Chondrocyte (in vitro differentiated cells): ENCODE data around the gene PKD1. TPM values are rescaled to one million over a fixed set of nuclear protein-coding genes. Genes with fewer than 3 reads are reported as not detected.
A peak's percentile ranks its signal among the peaks of the same experiment; 100 is the strongest.
"Not testable (repeated sequence)": the region's sequence is repeated elsewhere in the genome, so short reads cannot be mapped to it uniquely, and the experiment has no call there.

Experiments used
- DNase-seq: peaks from one replicate; pipeline ENCODE4 v3.0.0; 2021; ENCODE audit warnings: mixed read lengths, low spot score
- H3K27ac Mint-ChIP-seq: one replicate; pipeline ENCODE4 v1.8.0; 2021; ENCODE audit warnings: mild to moderate bottlenecking, moderate library complexity, mixed read lengths; ENCODE audit not compliant: unreplicated experiment
- H3K27me3 Mint-ChIP-seq: 2 replicates; pipeline ENCODE4 v1.8.0; 2021; ENCODE audit warnings: low read depth, mixed read lengths
- H3K36me3 Mint-ChIP-seq: 2 replicates; pipeline ENCODE4 v1.8.0; 2021; ENCODE audit warnings: low read depth, mixed read lengths
- H3K4me1 Mint-ChIP-seq: 2 replicates; pipeline ENCODE4 v1.8.0; 2021; ENCODE audit warnings: low read depth, mild to moderate bottlenecking, mixed read lengths
- H3K4me3 Mint-ChIP-seq: one replicate; pipeline ENCODE4 v1.8.0; 2021; ENCODE audit warnings: mild to moderate bottlenecking, moderate library complexity, mixed read lengths; ENCODE audit not compliant: unreplicated experiment
- H3K9me3 Mint-ChIP-seq: 2 replicates; pipeline ENCODE4 v1.8.0; 2021; ENCODE audit warnings: low read depth, mixed read lengths
- total RNA-seq: library from RNA; stranded (reverse); gene quantifications from 3 replicates; pipeline ENCODE4 v1.2.1, GENCODE V29; 2021
- TF ChIP-seq, protein P1 (sequence below): fragments of 200-600 bp; sonication (generic); IDR thresholded peaks from 2 replicates; pipeline ENCODE4 v1.5.0; 2021; ENCODE audit warnings: antibody characterized with exemption, mild to moderate bottlenecking, moderate library complexity

The PKD1 gene
- total RNA-seq, 1 donor from 2014 or later = 230 TPM

DNA sequence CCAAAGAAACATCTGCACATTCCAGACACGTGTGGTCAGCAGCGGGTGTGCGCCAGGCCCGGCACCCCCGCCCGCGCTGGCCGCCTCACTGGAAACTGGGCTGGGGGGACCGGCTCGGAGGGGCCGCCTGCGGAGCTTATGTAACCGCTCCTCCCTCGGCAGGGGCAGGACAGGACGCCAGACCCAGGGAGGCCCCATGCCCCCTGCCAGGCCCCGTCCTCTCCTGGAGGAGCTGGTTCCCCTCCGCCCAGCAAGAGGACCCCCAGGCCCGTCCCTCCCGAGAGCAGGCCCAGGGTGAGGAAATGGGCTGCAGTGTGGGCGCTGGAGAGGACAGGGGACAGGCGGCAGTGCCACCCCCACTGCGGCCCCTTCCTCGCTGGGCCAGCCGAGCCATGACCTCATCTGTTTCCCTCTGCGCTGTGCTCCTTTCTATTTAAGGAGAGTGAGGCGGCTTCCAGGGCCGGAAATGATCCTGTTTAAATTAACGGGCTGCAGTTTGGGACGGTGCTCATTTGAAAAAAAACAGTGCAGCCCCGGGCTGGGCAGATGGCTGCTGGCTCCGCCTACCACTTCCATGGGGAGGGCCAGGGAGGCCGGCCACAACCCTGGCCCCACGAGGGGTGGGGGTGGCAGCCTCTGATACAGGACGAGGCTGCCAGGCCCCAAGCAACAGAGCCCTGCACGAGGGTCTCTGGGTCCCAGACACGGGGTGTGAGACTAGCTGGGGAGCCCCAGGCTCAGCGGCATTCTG lies 10.8 kb downstream of the PKD1 start:
- H3K9me3 Mint-ChIP-seq, H3K27me3 Mint-ChIP-seq, H3K36me3 Mint-ChIP-seq, DNase-seq: not testable (repeated sequence)
- peaks cover 55% of the 10 kb centered on the region for H3K4me1 Mint-ChIP-seq
- peak overlapping the region; percentile 95 for H3K27ac Mint-ChIP-seq
- peak overlapping the region; percentile 62 for H3K4me3 Mint-ChIP-seq

DNA sequence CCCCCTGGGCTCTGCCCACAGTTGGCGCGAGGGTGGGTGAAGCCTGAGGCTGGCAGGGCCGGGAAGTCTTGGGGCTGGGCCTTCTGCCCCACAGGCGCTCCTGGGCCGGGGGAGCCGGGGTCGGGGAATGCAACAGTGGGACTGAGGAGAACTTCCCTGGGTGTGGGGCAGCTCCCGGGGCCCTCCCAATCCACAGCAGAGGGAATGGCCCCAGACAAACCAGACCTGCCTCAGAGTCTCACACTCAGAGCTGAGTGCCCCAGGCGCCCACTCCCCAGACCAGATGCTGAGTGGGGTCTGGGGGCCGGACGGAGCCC lies 11.4 kb downstream of the PKD1 start:
- not testable (repeated sequence) for H3K36me3 Mint-ChIP-seq, H3K27me3 Mint-ChIP-seq, H3K9me3 Mint-ChIP-seq, DNase-seq
- Mint-ChIP-seq H3K4me1 (peaks cover 50% of the 10 kb centered on the region), H3K4me3 (peak overlapping the region; percentile 62), H3K27ac (peak overlapping the region; percentile 76)

DNA sequence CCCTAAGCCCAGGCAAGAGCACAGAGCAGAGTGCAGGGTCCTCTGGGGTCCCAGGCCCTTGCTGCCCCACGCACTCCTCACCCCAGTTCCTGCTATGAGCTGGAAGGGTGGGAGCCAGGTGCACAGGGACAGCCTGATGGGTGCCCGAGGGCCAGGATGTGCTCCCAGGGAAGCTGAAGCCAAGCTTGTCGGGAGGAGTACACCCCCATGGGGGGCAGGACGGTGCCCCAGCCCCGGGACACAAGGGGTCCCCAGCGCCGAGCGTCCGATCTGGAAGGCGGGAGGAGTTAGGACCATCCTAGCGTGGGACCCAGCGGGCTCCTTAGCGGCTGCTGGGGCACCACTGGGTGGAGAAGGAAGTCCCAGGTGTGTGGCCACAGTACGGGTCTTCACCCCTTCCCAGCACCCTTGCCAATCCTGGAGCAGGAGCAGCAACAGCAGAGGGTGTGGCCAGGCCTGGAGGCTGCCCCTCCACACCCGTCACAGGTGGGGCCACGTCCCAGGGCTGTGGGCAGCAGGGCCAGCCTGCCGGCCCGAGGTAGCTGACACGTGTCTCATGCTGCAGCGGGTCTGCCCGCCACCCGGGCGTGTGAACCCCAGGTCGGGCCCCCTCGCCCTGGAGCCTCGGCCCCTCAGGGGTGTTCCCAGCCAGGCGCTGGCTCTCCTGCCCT lies 11.9 kb downstream of the PKD1 start:
- not testable (repeated sequence) for H3K9me3 Mint-ChIP-seq, H3K4me3 Mint-ChIP-seq, H3K36me3 Mint-ChIP-seq, DNase-seq, H3K27me3 Mint-ChIP-seq, H3K27ac Mint-ChIP-seq
- peaks cover 46% of the 10 kb centered on the region for H3K4me1 Mint-ChIP-seq

- H3K27me3 Mint-ChIP-seq, H3K36me3 Mint-ChIP-seq, H3K9me3 Mint-ChIP-seq, H3K4me3 Mint-ChIP-seq, H3K27ac Mint-ChIP-seq, DNase-seq: not testable (repeated sequence)
- peaks cover 40% of the 10 kb centered on the region for H3K4me1 Mint-ChIP-seq
Measured at GRCh38 chr16:2122934-2123683, 12.6 kb downstream of the PKD1 start.

DNA sequence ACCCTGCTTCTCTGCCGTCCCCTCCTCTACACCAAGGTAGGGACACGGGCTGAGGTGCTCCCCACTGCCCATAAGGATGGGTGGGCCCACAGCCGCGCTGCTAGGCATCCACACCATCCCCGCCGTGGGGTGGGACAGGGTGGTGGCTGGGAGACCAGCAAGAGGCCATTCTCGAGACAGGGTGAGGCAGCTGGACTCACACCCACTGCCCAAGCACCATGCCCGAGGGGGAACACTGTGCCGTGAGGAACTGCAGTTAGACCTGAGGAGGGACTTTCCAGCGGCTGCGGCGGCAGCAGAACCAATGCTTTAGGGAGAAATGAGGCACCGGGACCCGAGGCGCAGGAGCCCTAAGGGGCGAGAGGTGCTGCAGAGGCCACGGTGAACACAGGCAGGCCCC lies 13.3 kb downstream of the PKD1 start:
- Mint-ChIP-seq H3K27ac (no peak overlapping the region), H3K36me3 (no peaks in the 10 kb centered on the region), H3K4me3 (no peak overlapping the region), H3K27me3 (no peaks in the 10 kb centered on the region), H3K9me3 (no peaks in the 10 kb centered on the region), H3K4me1 (peaks cover 40% of the 10 kb centered on the region)
- TF ChIP-seq, protein P1, sequence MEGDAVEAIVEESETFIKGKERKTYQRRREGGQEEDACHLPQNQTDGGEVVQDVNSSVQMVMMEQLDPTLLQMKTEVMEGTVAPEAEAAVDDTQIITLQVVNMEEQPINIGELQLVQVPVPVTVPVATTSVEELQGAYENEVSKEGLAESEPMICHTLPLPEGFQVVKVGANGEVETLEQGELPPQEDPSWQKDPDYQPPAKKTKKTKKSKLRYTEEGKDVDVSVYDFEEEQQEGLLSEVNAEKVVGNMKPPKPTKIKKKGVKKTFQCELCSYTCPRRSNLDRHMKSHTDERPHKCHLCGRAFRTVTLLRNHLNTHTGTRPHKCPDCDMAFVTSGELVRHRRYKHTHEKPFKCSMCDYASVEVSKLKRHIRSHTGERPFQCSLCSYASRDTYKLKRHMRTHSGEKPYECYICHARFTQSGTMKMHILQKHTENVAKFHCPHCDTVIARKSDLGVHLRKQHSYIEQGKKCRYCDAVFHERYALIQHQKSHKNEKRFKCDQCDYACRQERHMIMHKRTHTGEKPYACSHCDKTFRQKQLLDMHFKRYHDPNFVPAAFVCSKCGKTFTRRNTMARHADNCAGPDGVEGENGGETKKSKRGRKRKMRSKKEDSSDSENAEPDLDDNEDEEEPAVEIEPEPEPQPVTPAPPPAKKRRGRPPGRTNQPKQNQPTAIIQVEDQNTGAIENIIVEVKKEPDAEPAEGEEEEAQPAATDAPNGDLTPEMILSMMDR = no peak
- no peak for DNase-seq

- peaks cover 35% of the 10 kb centered on the region for H3K4me1 Mint-ChIP-seq
Measured at GRCh38 chr16:2121853-2122252, 13.8 kb downstream of the PKD1 start.

GRCh38 chr16:2121325-2121724 lies 14.4 kb downstream of the PKD1 start:
- DNase-seq, H3K9me3 Mint-ChIP-seq, H3K36me3 Mint-ChIP-seq, H3K4me3 Mint-ChIP-seq, H3K27me3 Mint-ChIP-seq: not testable (repeated sequence)
- H3K27ac Mint-ChIP-seq = peak overlapping the region; percentile 51
- TF ChIP-seq, protein P1 = peak; percentile 75
- peaks cover 30% of the 10 kb centered on the region for H3K4me1 Mint-ChIP-seq

More at GRCh38 chr16:2121853-2122252, 13.8 kb downstream of the PKD1 start:
- H3K4me3 Mint-ChIP-seq = no peak overlapping the region
- TF ChIP-seq, protein P1 = no peak
- DNase-seq = no peak
- no peaks in the 10 kb centered on the region for H3K36me3 Mint-ChIP-seq
- peak overlapping the region; percentile 59 for H3K27ac Mint-ChIP-seq
- H3K9me3 Mint-ChIP-seq = no peaks in the 10 kb centered on the region
- no peaks in the 10 kb centered on the region for H3K27me3 Mint-ChIP-seq

DNA sequence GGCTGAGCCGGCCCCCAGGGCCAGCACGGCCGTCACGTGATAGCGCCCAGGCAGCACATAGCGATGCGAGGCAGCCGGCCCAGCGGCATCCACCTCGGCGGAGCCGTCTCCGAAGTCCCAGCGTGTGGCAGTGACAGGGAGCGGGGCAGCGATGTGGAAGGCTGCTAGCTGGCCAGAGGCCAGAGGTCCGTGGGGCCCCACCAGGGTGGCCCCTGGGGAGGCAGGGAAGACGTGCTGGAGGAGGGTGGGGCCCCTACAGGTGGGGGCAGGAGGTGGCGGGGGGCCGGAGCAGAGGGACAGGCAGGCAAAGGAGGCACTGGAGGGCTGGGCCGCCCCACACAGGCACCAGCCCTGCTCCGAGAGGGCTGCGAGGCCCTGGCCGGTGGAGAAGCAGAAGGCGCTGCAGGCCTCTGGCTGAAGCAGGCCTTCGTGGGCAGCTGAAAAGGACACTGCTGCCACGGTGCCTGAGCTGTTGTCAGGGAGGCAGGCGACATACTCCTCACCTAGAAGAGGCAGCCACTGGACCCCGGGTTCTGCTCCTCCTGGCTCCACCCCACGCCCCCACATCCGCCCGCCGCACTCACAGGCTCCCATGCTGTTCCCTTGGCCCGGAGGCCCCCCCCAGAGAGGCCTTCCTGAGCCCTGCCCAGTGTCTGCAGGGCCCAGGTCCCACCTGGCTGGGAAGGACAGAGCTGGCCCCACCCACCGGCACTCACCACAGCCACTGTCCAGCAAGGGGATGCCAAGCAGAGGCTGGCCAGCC lies 17.6 kb downstream of the PKD1 start:
- H3K36me3 Mint-ChIP-seq, H3K27ac Mint-ChIP-seq, DNase-seq, H3K9me3 Mint-ChIP-seq, H3K27me3 Mint-ChIP-seq, H3K4me3 Mint-ChIP-seq: not testable (repeated sequence)
- H3K4me1 Mint-ChIP-seq = peaks cover 14% of the 10 kb centered on the region

- not testable (repeated sequence) for DNase-seq, H3K36me3 Mint-ChIP-seq, H3K27ac Mint-ChIP-seq, H3K9me3 Mint-ChIP-seq, H3K27me3 Mint-ChIP-seq, H3K4me3 Mint-ChIP-seq
- H3K4me1 Mint-ChIP-seq = peaks cover 14% of the 10 kb centered on the region
Measured at GRCh38 chr16:2117341-2117740, 18.4 kb downstream of the PKD1 start.
